Measurements from ENCODE around the gene MYO1G. TPM values are rescaled to one million over a fixed set of nuclear protein-coding genes. Genes with fewer than 3 reads are reported as not detected.

MYO1G gene
- total RNA-seq, 1 donor from 2014 or later, result 0.41 TPM

- FAIRE-seq, result no peak
- no peak for DNase-seq (ENCODE audit: low spot score in 2 of 2)
These were observed 5.1 kb upstream of the MYO1G start for GRCh38 chr7:44983742-44984477.

DNA sequence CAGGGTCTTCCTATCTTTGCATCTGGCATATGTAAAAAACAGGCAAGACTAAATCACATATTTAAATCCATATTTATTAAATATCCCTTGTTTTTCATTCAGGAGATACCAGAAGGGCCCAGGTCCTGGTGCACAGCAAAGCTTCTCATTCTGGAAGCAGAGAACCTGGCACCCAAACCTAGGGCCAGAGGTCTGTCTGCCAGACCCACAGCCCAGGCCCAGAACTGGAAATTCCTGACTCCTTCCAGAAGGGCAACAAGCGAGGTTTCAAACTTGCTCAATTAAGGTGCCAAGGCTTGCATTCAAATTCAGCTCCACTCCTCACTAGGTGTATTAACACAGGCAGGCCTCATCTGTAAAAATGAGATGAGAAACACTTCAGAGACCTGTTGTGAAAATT lies 4.2 kb upstream of the MYO1G start:
- FAIRE-seq, result no peak
- DNase-seq (ENCODE audit: low spot score in 2 of 2), result no peak

DNA sequence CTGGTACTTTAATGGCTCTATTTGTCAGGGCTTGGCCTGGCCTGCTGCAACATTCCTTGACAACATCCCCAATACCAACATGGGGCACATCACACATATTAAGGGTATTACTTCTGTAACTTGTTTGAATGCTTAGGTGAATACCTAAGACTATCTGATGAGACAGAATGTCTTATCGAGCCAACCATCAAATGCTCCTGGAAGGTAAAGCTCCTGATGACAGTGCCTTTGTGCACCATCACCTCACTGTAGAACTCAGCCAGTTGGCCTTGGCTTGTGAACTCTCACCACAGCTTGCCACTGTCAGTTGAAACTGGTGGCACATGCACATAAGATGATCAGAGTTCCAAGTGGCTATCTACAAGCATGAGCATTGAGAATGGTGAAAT lies 3.7 kb upstream of the MYO1G start:
- no peak for DNase-seq (ENCODE audit: low spot score in 2 of 2)
- no peak for FAIRE-seq

GRCh38 chr7:44981035-44981706 lies 2.4 kb upstream of the MYO1G start:
- no peak for DNase-seq (ENCODE audit: low spot score in 2 of 2)
- no peak for FAIRE-seq

DNA sequence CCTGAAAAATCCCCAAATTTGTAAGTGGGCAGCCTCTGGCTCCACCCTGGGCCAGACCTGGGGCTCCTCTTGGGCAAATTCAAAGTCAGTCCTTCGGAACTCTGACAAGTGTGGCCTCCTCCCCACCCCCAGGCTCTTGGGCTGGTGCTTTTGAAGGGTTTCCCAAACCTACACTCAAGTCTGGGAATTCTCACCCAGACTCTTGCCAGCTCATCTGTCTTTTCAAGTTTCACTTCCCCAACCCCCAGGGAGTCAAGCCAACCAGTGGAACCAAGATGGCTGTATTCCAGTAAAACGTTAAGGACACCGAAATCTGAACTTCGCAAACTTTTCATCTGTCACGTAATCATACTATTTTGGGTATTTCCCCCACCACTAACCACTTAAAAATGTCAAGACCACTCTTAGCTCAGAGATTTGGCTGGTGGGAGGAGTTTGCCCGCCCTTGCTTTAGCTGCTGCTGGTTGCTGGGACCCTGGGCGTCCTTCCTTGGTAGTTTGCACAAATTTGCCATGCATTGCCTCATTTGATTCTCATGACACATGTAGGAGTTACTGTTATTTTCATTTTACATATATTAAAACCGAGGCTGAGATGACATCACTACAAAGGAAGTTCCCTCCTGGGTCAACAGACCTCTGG lies 1.7 kb upstream of the MYO1G start:
- DNase-seq (ENCODE audit: low spot score in 2 of 2) (no peak), FAIRE-seq (no peak)

- FAIRE-seq, result no peak
- no peak for DNase-seq (ENCODE audit: low spot score in 2 of 2)
These were observed 922 bp upstream of the MYO1G start for GRCh38 chr7:44979481-44980392.

DNA sequence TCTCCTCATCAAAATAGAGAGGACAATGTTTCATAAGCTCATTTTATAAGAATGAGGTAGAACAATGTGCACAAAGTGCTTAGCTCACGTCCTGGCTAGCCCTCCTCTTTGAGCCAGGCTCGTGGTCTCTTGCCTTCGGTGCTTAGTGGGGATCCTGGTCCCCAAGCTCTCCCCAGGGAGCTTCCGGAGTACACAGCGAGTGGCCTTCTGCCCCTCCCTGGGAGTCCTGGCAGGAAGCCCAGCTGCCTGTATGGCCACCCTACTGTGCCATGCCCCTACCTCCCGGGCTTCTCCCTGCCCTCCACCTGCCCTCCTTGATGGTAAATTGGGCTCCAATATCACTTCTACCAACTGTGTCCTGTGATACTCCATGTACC lies 868 bp downstream of the MYO1G start:
- DNase-seq (ENCODE audit: low spot score in 2 of 2), result no peak
- no peak for FAIRE-seq

DNA sequence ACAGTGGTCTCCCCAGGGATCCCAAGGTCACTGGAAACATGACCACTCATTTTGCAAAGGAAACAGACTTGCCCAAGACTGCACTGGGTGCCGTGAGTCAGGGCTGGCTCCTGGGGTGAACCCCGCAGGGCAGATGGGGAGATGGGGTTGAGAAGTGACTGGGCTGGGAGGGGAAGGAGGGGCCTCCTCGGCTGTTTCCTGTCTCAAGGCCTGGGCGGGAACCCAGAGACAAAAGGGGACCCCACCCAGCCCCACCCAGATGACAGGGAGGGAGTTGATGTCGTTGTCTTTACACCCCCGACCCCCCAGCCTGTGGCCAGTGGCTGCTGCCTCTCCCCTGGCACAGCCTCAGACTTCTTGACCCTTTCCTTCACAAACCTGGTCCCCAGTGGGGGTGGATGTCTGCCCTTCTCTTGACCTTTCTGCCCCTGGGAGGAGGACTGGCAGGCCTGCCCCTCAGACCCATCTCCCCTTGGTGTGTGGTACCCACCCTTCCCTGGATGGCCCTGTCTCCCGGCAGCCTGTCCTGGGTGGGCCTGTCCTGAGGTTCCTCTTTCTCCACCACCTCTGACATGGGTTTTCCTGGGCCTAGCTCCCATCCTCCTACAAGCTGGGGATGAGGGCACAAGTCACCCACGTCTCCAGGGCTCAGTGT lies 1.4 kb downstream of the MYO1G start:
- DNase-seq (ENCODE audit: low spot score in 2 of 2), result no peak
- no peak for FAIRE-seq

- no peak for DNase-seq (ENCODE audit: low spot score in 2 of 2)
- no peak for FAIRE-seq
These were observed 2.0 kb downstream of the MYO1G start for GRCh38 chr7:44976746-44977196.

GRCh38 chr7:44976040-44976745 lies 2.6 kb downstream of the MYO1G start:
- FAIRE-seq, result no peak
- no peak for DNase-seq (ENCODE audit: low spot score in 2 of 2)

DNA sequence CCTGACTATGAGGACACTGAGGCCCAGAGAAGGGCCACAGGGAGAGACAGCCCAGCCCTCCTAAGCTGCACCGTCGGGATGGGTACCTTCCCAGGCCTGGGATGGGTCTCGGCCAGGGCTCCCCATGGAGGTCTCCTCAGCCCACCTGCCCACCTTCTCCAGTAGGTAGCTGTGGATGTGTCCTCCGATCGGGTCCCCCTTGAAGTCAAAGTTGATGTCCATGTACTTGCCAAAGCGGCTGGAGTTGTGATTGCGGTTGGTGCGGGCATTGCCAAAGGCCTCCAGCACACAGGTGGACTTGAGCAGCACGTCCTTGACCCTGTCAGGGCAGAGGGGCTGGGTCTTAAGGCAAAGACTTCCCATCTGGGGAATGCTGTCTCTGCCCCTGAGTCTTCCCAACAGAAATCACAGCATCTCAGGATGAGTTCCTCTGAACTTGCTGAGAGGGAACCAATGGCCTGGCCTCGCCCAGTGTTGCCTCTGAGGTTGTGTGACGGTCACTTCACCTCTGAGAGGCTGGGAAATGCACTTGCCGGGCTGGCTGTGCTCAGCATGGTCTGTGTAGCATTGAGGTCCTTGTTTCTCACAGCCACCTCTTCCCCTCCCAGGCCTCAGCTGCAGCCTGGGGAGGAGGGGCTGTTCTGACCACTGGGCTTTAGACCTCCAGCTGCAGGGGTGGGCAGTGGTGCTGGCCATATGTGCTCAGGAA lies 3.3 kb downstream of the MYO1G start:
- FAIRE-seq, result no peak
- DNase-seq (ENCODE audit: low spot score in 2 of 2), result no peak

GRCh38 chr7:44974549-44974948 lies 4.3 kb downstream of the MYO1G start:
- FAIRE-seq (no peak), DNase-seq (ENCODE audit: low spot score in 2 of 2) (no peak)

- FAIRE-seq (no peak), DNase-seq (ENCODE audit: low spot score in 2 of 2) (no peak)
These were observed 5.0 kb downstream of the MYO1G start for GRCh38 chr7:44973610-44974401.

- no peak for DNase-seq (ENCODE audit: low spot score in 2 of 2)
- FAIRE-seq, result no peak
These were observed 6.3 kb downstream of the MYO1G start for GRCh38 chr7:44972562-44972961.

DNA sequence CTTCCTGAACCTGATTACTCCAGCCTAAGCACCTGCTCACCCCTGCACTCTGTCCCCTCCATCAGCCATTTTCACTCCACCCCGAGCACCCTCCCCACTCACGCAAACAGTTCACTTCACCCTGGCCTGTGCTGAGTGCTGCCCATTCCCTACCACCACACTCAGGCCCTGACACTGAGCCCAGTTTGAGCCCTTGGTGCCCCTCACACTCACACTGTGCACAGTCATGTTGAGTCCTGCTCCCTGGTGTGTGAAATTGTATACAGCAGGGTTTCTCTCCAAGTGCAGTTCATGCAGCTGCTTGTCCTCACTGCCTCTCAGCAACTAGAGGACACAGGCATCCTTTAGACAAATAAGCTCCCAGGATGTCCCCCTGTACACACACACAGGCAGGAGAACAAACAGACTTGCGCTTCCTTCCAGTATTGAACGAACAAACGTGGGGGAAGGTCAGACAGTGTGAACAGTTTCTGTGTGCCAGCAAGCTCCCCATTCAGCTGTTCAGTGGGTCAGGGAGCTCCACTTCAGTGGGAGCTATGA lies 6.8 kb downstream of the MYO1G start:
- no peak for FAIRE-seq

GRCh38 chr7:44971188-44971901 lies 7.5 kb downstream of the MYO1G start:
- FAIRE-seq, result no peak

More for the DNA sequence above, 6.8 kb downstream of the MYO1G start:
- DNase-seq (ENCODE audit: low spot score in 2 of 2), result no peak

GRCh38 chr7:44970523-44971051 lies 8.2 kb downstream of the MYO1G start:
- DNase-seq (ENCODE audit: low spot score in 2 of 2) (no peak), FAIRE-seq (no peak)

More at GRCh38 chr7:44971188-44971901, 7.5 kb downstream of the MYO1G start:
- no peak for DNase-seq (ENCODE audit: low spot score in 2 of 2)

All from frontal cortex (tissue), 4 donors.